Right lobe of liver (tissue), 4 donors: Measurements from ENCODE around the gene IGF2.

Experiments
- POLR2A ChIP-seq: fragments of 450-650 bp; IDR thresholded peaks from one replicate; pipeline ENCODE4 v1.6.1; 2017; ENCODE audit warnings: antibody characterized with exemption, mild to moderate bottlenecking
- TF ChIP-seq, protein P1 (sequence below), 4 donors: fragments of 200-600 bp in 3 of 4; fragments of 450-650 bp in 1 of 4; IDR thresholded peaks; one replicate each; pipeline versions ENCODE4 v1.5.1 to v1.8.0; 2016 to 2022; ENCODE audit warnings: antibody characterized with exemption in 4 of 4, mild to moderate bottlenecking in 2 of 4
- donor health status: DM: no; HTN: no; CAD: no.
- donor health status: DM: no; HTN: no; CAD: no.
- donor health status: DM: no; HTN: yes; CAD: no.

DNA sequence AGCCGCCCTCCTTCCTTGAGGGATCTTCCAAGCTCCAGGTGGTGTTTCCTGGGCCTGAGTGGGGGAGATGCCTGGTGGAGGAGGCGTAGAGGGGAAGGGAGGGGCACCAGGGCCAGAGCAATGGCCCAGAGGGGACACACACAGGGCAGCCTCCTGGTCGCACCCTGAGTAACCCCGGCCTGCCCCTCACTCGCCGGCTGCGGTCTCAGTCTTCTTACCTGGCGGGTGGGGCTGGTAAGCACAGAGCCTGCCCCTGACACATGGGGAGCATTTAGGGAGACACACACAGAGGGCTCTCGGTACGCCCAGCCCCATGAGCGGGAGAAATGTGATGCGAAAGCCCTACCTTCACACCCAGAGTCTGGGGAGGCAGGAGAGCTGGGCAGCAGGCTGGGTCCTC is 23.9 kb downstream of the IGF2 start:
- TF ChIP-seq POLR2A = no peak
- TF ChIP-seq, protein P1, sequence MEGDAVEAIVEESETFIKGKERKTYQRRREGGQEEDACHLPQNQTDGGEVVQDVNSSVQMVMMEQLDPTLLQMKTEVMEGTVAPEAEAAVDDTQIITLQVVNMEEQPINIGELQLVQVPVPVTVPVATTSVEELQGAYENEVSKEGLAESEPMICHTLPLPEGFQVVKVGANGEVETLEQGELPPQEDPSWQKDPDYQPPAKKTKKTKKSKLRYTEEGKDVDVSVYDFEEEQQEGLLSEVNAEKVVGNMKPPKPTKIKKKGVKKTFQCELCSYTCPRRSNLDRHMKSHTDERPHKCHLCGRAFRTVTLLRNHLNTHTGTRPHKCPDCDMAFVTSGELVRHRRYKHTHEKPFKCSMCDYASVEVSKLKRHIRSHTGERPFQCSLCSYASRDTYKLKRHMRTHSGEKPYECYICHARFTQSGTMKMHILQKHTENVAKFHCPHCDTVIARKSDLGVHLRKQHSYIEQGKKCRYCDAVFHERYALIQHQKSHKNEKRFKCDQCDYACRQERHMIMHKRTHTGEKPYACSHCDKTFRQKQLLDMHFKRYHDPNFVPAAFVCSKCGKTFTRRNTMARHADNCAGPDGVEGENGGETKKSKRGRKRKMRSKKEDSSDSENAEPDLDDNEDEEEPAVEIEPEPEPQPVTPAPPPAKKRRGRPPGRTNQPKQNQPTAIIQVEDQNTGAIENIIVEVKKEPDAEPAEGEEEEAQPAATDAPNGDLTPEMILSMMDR (IDR thresholded peaks at IDR 0.05) = no peak
